Liver (tissue), 3 donors: ENCODE data around the gene NAA38.

Experiments used
- SP1 ChIP-seq: IDR thresholded peaks from 2 replicates; pipeline ENCODE4 v1.6.1; 2018; ENCODE audit warnings: antibody characterized with exemption, mild to moderate bottlenecking
- TAF1 ChIP-seq: conservative IDR thresholded peaks from 2 replicates; pipeline ENCODE4 v1.6.1; 2016; ENCODE audit warnings: antibody characterized with exemption, mild to moderate bottlenecking
- TF ChIP-seq, protein P1 (sequence below): fragments of 150-350 bp; IDR thresholded peaks from 2 replicates; pipeline ENCODE4 v1.5.1; 2017; ENCODE audit warnings: improper control_type of control experiment, low read depth, low read length; ENCODE audit not compliant: missing input control
- donor health status: healthy.
- donor health status: healthy.

DNA sequence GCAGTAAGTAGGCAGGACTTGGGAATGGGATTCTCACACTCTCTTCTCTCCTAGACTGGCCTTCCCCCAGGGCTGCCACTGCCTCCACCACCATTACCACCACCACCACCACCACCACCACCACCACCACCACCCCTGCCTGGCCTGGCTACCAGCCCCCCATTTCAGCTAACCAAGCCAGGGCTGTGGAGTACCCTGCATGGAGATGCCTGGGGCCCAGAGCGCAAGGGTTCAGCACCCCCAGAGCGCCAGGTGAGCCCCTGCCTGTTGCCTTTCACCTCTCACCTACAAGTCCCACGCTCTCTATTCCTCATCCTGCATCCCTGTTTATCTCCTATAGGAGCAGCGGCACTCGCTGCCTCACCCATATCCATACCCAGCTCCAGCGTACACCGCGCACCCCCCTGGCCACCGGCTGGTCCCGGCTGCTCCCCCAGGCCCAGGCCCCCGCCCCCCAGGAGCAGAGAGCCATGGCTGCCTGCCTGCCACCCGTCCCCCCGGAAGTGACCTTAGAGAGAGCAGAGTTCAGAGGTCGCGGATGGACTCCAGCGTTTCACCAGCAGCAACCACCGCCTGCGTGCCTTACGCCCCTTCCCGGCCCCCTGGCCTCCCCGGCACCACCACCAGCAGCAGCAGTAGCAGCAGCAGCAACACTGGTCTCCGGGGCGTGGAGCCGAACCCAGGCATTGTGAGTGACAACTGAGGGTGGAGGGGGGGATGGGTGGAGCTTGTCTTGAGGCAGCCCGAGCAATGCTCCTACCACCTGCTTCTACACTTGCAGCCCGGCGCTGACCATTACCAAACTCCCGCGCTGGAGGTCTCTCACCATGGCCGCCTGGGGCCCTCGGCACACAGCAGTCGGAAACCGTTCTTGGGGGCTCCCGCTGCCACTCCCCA lies 10.3 kb downstream of the NAA38 start:
- TF ChIP-seq, protein P1, sequence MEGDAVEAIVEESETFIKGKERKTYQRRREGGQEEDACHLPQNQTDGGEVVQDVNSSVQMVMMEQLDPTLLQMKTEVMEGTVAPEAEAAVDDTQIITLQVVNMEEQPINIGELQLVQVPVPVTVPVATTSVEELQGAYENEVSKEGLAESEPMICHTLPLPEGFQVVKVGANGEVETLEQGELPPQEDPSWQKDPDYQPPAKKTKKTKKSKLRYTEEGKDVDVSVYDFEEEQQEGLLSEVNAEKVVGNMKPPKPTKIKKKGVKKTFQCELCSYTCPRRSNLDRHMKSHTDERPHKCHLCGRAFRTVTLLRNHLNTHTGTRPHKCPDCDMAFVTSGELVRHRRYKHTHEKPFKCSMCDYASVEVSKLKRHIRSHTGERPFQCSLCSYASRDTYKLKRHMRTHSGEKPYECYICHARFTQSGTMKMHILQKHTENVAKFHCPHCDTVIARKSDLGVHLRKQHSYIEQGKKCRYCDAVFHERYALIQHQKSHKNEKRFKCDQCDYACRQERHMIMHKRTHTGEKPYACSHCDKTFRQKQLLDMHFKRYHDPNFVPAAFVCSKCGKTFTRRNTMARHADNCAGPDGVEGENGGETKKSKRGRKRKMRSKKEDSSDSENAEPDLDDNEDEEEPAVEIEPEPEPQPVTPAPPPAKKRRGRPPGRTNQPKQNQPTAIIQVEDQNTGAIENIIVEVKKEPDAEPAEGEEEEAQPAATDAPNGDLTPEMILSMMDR, result no peak
- TF ChIP-seq TAF1 (no peak), SP1 (no peak)
